ENCODE data around the gene SMAD3.

SMAD3 gene

GRCh38 chr15:67105991-67106763 lies 40.8 kb downstream of the SMAD3 start:
- no peak for DNase-seq (ENCODE audit: low spot score)
- TF ChIP-seq CTCF (IDR thresholded peaks at IDR 0.05; ENCODE audit: borderline replicate concordance, control extremely low read depth, extremely low read depth, insufficient read depth, missing control alignments) = no peak
- in situ Hi-C loops (cut with MboI; ENCODE audit: low sequenced_read_pairs, unreplicated experiment) = no loop called here

- DNase-seq (ENCODE audit: low spot score) = no peak
- in situ Hi-C loops (cut with MboI; ENCODE audit: low sequenced_read_pairs, unreplicated experiment) = no loop called here
- no peak for TF ChIP-seq CTCF (IDR thresholded peaks at IDR 0.05; ENCODE audit: borderline replicate concordance, control extremely low read depth, extremely low read depth, insufficient read depth, missing control alignments)
Observed at GRCh38 chr15:67106764-67107013, 41.3 kb downstream of the SMAD3 start.

DNA sequence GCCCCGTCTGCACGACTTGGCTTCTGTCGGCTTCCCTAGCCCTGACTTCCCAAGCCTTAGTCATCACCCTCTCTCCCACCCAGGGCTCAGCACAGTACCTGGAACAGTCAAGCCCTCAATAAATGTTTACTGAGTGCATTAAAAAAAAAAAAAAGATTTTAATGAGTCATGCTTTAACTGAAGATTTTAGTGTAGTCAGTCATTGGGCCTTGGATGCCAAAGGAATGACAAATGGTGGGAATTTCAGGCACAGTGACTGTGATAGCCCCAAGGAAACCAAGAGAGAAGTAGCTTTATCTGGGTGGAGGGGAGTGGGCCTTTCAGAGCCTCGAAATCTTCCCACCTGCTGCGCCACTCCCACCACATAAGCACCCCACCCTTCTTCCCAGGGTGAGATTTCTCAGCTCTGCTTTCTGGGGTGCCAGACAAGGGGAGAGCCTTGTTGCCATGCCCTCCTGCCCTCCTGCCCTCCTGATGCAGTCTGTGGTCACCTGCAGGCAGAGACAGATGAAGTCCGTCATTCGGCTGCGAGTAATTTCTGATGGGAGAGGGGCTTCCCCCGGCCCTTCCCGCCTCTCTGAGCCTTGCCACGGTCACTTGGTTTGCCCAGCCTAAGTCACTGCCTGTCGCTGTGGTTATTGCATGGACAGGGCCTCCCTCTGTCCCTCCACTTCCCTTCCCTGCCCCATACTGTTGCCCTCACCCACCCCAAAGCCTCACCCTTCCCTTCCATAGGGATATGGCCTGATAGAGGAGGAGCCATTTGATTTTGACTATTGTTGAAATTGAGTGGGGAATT lies 41.8 kb downstream of the SMAD3 start:
- TF ChIP-seq CTCF (IDR thresholded peaks at IDR 0.05; ENCODE audit: borderline replicate concordance, control extremely low read depth, extremely low read depth, insufficient read depth, missing control alignments) = no peak
- no peak for DNase-seq (ENCODE audit: low spot score)
- in situ Hi-C loops (cut with MboI; ENCODE audit: low sequenced_read_pairs, unreplicated experiment) = no loop called here

DNA sequence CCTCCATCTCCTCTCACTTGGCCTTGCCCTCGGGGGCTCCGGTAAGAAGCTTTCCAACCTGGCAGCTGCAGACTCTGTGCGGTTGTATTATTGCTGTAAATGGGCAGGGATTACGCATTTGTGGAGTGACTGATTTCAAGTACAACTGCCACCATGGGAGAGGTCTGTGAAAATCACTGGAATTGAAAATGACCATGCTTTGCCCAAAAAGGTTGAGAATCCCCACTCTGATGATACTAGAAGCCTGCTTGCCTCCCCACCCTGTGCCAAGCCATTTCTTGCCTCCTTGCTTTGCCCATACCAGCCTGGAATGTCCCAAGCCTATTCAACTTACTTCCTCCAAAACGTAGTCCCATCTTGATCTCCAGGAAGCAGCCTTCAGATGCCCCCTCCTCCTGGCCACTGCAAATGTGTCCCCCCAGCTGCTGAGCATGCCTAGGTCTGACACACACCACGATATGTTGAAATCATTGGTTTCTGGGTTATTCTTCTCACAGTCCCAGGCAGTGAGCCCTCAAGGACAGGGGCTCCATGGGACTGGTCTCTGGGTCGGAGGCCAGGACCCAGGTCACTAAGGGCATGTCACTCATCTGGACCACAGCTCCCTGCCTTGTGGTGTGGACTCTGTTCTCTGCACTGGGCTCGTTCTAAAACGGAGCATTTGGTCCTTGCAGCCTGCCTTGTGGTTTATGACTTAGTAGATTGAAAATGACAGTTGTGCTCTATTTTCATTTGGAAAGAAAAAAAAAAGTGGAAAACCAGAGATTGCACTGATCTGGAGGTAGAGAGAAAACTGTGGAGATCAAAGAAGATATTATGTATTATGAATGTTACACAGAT lies 42.9 kb downstream of the SMAD3 start:
- in situ Hi-C loops (cut with MboI; ENCODE audit: low sequenced_read_pairs, unreplicated experiment) = no loop called here
- TF ChIP-seq CTCF (IDR thresholded peaks at IDR 0.05; ENCODE audit: borderline replicate concordance, control extremely low read depth, extremely low read depth, insufficient read depth, missing control alignments) = no peak
- DNase-seq (ENCODE audit: low spot score) = no peak

- DNase-seq (ENCODE audit: low spot score) = peak; percentile 69
- in situ Hi-C loops (cut with MboI; ENCODE audit: low sequenced_read_pairs, unreplicated experiment) = no loop called here
- TF ChIP-seq CTCF (IDR thresholded peaks at IDR 0.05; ENCODE audit: borderline replicate concordance, control extremely low read depth, extremely low read depth, insufficient read depth, missing control alignments) = no peak
Observed at GRCh38 chr15:67109141-67110034, 44.0 kb downstream of the SMAD3 start.

Measured in GM13976 (cell line).